HG03139 (cell line): ENCODE results near the gene GRIK4.

Source experiments
- ATAC-seq: cut with Tn5 transposase; IDR thresholded peaks from one replicate; pipeline ENCODE4 v1.9.1; 2021; ENCODE audit not compliant: unreplicated experiment

The GRIK4 gene

DNA sequence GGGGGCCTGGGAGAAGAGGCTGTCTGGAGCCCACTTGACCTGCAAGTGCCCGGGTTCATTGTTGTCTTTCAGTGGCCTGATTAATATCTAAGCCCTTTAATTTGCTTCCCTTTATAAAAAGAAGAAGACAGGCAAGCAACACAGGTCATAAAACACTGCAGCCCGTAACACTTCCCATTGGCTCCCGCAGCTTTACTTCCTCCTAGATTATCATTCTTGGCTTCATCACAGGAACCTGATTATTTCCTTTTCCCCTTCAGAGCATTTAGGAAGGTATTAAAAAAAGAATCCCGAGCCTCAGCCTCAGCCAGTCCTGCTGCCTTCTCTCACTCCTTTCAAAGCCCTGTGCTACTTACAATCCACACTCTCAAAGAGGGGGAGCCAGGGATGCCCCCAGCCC, 183.2 kb downstream of the GRIK4 start:
- no peak for ATAC-seq

DNA sequence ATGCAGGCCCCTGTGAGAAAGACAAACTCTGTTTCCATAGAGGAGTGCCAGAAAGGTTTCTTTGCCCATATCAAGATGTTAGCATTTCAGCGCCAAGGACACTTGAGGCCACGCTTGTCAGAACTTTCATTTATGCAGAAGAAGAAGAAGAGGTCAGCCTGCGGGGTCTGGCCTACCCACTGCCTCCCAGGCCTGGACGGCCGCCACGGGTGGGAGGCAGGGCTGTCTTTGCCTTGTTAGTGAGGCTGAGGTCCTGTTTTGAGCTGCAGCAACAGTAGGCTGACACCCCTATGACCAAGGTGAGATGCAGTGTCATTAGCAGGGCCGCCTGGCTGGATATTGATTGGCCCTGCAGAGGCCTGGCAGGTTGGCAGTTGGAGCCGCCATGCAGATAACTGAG, 183.9 kb downstream of the GRIK4 start:
- no peak for ATAC-seq

DNA sequence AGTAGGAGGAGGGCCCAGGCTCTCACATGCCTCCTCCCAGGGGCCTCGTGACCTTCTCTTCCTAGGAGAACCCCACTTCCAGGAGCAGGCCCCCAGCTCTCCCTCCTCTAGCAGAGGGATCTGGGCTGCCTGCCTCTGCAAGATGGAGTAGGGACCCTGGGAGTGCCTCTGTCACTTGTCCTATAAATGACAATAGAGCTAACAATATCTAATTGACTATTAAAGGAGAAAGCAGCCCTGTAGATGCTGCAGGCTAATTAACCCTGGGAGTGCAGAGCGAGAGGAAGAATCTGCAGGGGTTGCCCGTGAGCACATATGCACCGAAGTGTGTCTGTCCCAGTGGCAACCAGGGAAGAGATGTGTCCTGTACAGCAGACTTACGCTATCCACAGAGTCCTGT, 184.4 kb downstream of the GRIK4 start:
- no peak for ATAC-seq

DNA sequence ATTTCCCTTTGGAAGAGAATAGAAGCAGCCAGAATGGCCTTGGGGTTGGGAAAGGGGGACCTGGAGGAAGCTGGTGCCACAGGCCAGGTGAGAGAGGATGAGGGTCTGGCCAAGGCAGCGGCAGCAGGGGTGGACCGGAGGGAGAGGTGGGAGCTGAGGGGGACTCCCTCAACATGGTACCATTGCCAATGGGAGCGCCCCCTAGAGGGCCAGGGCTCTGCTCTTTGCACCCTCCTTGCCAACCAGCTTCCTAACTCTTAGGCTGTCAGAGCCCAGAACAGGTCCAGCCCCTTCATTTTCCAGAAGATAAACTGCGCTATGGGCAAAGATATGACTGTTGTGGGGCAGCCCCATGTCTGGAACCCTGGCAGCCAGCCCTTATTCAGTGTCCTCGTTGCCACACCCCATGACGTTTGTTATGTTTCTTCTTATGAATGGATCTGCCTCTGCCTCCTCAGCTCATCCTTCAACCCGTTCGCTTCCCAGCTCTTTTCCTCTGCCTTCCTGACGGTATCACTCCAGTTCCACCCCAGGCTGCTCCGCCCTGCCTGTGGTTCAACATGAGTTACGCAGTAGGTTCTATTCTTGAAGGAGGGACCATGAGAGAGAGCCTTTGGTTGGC, 185.2 kb downstream of the GRIK4 start:
- no peak for ATAC-seq

DNA sequence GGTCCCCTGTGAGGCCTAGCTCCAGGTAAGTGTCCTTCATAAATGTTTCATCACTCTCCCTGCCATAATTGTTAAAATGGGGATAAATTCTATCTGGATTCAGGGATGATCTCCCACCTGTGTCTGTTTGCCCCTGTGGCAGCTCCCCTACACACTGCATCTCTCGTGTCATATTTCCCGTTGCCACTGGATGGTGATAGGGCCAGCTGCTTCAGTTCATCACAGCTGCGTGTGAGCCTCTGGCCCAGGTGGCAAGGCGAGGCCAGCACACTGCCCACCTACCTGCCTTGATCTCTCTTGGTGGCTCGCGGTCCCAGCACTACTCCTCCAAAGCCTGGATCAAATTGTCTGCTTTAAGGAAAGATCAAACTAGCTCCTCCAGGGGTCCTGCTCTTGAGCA, 187.4 kb downstream of the GRIK4 start:
- no peak for ATAC-seq

DNA sequence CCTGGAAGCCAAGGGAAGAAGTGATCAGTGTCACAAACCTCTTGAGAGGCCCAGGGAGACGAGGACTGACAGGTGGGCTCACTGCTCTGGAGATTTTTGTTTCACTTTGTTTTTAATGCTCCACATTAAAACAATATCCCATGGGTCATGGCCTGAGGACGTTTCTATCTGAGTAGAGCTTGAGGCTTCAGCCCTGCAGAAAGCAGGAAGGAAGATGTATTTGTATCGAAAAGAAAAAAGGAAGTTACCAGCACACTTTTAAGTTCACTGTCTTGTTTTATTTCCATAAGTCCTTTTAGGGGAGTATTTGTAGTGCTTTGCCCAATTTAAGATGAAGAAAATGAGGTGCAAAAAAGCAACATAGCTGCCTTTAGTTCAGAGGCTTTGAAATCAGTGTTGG, 191.1 kb downstream of the GRIK4 start:
- ATAC-seq: no peak

DNA sequence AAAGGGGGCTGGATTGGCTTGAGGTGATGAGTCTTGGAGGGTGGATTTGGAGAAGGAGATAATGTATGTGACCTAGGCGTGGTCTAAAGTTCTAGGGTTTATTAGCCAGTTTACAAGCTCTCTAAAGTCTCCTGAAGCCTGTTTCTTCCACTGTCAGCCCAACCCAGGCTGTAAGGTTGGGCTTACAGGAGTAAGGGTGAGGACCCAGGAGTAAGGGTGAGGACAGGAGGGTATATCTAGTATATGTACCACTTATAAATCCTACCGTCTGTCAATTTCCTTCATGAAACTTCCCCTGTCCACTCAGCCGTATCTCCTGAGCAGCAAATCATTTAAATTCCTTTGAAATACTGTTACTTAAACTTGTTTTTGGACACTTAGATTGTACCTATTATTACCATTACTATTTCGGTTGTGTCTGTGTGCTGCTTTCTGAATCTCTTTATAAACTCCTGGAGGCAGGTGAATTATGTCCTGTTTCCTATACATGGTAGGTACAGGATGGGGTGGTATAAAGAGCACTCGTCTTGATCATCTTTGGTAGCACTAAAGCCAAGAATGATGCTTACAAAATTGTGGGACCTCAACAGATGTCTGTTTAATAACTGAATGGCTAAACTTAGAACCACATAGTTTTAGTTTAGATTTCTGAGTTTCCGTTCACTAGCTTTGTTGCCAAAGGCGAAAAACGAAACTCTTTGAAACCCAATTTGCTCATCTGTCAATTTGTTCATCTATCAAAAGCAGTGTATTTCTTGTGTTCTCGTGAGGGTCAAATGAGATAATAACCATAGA, 192.0 kb downstream of the GRIK4 start:
- no peak for ATAC-seq

DNA sequence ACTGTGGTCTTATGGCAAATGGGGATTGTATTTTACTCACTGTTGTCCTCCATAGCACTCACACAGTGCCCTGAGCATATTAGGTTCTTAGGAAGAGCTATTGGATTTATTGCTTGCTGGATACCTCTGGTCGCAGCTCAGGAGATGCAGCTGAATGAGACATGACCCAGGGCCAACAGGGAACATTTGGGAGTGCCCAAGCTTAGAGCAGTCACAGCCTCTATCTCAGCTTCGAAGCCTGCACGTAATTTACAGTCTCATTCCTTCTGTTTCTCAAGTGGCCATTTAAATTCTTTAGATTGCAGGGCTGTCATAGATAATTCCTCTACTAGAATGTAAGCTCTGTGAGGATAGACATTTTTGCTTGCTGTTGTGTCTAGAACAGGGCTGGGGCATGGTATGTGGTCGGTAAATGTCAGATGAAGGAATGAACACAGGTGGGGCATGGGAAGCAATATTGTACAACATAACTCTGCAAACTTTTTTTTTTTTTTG, 192.8 kb downstream of the GRIK4 start:
- no peak for ATAC-seq

DNA sequence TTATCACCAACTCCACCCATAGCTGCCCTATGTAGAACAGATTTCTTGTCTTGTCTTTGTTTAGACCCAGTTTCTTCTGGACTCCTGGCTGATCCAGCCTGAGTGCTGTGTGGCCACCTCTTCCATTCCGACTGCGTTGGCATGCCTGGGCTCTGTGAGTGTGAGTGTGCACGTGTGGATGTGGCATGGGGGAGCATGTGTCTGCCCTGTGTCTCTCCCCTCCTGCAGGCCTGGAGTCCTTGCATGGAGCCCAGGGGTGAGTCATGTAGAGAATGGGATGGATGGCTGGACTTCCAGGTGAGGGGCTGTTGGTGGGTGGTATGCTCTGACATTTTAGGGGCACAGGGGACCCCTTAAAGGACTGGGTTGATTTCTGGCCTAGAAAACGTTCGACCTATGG, 194.7 kb downstream of the GRIK4 start:
- ATAC-seq: no peak

DNA sequence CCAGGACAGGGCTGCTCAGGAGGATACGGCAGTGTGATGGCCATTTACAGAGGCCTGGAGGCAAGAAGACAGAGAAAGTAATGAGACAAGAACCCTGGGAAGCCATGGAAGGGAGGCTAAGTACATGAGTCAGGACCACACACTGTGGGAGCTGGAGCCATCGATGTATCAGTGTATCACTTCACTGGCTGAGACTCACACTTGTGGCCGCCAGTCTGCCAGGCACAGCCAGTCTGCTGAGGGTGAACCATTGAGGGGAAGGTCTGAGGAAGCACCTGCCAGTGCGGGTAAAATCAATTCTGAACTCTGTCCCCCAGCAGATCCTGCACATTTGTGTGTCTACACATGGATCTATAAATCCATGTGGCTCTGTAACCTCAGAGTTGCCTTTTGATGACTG, 195.6 kb downstream of the GRIK4 start:
- ATAC-seq: no peak

DNA sequence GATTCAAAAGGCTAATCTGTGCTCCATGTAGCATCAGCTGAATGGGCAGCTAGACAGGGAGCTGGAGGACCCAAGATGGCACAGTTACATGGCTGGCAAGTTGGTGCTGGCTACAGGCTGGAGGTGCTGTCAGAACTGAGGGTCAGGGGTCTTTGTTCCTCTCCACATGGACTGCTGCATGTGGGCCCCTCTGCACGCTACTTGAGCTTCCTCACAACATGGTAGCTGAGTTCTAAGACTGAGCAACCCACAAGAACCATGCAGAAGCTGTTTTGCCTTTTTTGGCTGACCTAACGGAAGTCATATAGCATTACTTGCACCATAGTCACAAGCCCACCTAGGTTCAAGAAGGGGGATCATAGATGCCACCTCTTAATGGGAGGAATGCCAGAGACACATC, 196.1 kb downstream of the GRIK4 start:
- ATAC-seq: no peak

DNA sequence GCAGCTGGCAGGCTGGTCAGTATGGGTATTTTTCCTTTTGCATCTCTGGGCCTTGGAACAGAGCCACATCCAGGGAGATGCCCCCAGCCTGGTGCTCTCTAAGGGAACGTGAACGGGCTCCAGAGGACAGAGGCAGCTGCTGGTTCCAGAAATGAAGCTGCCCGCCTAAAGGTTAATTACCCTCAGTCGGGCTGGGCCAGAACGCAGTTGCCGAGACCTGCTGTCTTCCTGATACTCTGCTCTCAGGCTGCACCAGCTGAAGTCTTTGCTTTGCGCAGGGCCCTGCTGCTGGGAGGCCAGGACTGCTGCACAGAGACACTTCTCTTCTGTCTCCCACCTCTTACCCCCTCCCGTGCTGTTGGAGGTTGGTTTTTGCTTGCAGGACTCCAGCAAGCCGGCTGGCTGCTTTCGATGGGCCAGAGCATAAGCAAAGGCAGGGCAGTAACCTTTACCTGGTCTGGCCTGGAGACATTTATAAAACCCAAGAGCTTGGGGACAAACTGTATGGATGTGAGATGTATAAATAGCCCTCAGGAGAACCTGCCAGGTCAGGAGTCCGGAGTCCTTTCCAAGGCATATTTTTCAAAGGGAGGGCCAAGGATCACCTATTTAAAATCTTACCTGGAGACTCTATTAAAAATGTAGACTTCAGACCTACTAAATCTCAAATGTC, 197.1 kb downstream of the GRIK4 start:
- no peak for ATAC-seq

DNA sequence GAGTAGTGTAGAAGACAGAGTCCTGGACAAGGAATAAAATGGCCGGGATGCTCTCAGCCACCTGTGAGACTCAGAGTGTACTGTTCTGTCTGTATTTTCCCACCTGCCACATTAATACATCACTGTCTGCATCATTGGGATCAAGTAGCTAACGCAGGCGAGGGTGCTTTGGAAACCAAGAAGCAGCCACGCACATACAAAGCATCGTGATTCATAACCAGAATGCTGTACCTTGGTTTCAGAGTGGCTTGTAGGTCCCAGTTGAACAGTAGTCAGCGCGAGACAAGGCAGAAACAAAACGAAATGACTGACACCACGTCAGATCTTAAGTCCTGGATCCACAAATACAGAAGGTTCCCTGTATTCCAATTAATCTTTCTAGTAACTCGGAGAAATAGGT, 198.3 kb downstream of the GRIK4 start:
- no peak for ATAC-seq

DNA sequence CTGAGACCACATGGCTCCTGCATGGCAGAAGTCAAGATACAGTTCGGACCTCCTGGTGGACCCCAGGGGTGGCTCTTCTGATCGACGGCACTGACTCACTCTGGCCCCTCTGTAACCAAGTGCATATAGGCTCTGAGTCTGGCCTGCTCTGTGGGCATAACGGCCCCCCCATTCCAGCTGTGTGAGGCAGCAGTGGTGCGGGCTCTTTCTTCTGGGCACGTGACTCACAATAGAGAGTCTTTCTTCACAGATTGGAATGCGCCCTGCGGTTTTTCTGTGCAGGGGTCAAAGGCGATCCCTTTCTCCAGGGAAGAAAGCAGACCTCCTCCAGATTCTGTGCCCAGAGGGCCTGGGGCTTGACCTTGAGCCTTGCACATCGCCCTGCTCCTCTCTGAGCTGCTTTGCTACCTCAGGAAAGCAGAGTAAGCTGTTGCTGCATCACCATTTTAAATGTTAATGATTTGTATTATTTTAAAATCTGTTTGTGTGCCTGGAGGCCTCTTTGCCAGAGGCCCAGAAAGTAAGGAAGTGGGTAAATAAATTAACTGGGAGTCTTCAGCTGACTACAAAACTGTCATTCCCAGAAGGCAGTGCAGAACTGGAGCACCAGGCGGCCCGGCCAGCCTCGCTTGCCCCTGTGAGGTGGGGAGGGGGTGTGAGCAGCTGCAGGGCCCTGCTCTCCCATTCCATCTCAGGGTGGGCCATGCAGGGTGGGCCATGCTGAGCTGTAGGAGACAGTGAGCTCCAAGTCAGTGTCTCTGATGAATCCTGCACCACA, 199.0 kb downstream of the GRIK4 start:
- no peak for ATAC-seq

DNA sequence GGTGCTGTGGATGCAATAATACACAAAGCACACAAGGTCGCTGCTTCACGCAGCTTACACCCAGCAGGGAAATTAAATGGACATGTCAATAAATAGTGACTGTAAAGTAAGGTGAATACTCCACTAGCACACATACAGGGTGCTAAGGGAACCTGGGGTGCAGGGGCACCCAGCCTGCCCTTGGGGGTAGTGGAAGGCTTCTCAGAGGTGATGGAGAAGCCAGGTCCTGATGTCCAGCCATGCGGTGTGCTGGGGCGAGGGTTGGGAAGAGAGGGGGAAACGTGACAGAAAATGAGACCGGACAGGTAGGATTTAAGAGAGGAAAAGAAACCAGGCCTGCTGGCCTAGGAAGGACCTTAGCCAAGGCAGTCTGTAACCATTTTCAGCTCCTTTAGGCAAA, 200.5 kb downstream of the GRIK4 start:
- ATAC-seq: no peak

DNA sequence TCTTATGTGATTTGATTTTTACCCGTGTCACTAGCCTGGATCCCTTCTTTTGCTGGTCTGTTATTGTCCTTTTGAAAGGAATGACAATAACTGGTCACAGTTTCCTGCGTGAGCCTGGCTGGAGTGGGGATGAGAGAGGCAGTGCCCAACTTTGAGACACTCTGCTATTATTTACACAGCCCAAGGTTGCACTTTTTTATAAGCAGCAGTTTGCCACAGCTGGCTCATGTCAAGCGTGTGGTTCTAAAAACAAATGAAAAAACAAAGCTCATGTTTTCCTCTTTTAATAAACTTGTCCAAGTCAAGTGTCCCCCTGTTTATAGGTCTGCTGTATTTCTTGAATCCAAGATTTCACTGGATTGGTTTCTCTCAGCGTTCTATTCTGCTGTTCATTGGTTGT, 201.3 kb downstream of the GRIK4 start:
- no peak for ATAC-seq

DNA sequence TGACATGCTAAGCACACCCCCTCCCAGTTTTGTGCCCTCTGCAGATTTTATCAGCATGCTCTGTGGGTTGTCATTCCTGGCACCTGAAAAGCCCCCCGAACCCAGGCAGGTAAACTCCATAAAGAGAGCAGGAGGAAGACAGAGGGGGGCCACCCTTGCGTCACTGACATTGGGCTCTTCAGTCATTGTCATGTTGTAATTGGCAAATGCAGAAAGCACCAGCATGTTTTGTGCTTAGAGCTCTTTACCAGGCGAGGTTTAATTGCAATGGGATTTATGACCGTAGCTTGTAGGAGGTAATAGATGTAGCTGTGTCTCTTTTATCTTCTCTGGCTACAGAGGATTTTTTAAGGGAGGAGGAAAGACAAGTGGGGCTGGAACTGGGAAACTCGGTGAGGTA, 201.7 kb downstream of the GRIK4 start:
- no peak for ATAC-seq

DNA sequence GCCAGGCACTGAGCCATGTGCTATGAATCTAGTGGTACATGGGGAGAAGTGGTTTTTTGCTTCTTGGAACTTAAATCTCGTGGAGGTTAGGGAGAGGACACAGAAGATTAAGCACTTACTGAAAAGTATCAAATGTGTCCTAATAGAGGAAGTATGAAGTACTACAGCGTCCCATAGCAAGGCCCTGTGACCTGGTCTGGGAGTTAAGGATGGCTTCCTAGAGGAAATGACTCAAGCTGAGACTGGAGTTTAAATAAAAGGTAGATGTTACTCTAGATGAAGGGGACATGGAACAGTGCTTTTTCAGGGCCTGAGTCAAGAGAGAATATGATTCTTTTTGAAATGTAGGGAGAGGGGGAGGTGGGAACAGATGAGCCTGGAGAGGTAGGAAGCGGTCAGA, 202.9 kb downstream of the GRIK4 start:
- ATAC-seq: no peak

DNA sequence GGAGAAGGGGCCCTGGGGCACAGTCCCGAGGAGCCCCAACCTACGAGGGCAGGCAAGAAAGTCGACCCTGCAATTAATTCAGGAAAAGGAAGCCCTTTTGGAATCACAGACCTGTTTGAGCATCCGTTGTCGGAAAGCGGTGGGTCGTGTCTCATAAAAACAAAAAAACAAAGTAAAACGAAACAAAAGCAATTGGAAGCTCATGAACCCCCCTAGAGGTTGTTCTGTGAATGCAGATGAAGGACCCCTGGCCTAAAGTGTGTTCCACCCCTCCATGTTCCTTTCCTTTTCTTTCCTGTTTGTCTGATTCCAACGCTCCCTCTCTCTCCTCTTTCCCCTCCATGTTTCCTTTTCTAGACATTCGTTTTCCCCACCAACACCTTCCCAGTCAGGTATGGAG, 203.7 kb downstream of the GRIK4 start:
- no peak for ATAC-seq

DNA sequence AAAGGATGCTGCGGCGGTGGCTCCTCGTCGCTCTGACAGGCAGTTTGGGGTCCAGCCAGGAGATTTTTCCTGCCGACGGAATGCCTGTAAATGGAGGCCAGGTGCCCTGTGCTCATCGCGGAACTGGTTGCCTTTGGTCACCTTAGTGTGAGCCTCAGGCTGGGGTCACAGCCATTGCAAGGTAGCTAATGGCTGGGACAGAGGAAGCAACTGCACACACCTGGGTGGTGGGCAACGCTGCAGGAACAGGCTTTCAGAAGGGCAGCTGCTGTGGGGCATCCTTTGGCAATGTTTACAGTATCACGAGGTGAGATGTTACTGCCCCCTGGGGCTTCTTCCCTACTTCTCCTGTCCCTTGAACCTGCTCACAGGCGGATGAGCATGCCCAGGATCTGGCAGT, 205.5 kb downstream of the GRIK4 start:
- ATAC-seq: no peak

DNA sequence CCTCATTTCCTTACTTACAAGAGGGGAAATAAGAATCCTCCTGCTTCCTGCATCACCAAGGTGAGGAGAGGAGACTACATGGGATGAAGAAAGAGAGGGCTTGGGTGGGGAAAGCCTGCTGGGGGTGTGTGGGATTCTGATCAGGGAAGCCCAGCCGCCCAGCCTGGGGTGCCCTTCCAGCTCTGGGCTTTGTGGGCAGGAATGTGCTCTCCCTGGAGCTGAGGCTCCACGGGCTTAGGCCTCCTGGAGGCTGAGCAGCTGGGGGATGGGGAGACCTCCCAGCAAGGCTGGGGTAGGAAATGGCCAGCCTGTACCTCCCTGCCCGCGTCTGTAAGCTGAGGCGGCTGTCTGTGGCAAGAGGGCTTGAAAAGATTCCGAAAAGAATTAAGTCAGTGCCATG, 206.1 kb downstream of the GRIK4 start:
- ATAC-seq: no peak
